B cell (primary cell): ENCODE measurements around the gene CD151.

Experiments
- CTCF ChIP-seq: fragments of 200-600 bp; IDR thresholded peaks from one replicate; pipeline ENCODE4 v1.8.0; 2022; ENCODE audit warnings: antibody characterized with exemption, mild to moderate bottlenecking
- EZH2 ChIP-seq: IDR thresholded peaks from 2 replicates; pipeline ENCODE4 v1.6.1; 2012; ENCODE audit warnings: borderline replicate concordance, low read depth, mild to moderate bottlenecking, moderate library complexity, low read length; ENCODE audit not compliant: insufficient read depth, poor library complexity, severe bottlenecking

- TF ChIP-seq EZH2, result no peak
- no peak for TF ChIP-seq CTCF
Measured at GRCh38 chr11:826227-826621, 6.5 kb upstream of the CD151 start.
